WERI-Rb-1 (cell line): ENCODE results near the gene EYA2.
"Not testable (repeated sequence)": the region's sequence is repeated elsewhere in the genome, so short reads cannot be mapped to it uniquely, and the experiment has no call there.

Experiments
- DNase-seq: peaks from one replicate; pipeline ENCODE4 v3.0.0-alpha.2; 2020
- H3K27ac ChIP-seq: fragments of 250-450 bp; sonication (Bioruptor Pico); 2 replicates; pipeline ENCODE4 v1.5.1; 2020; ENCODE audit warnings: mild to moderate bottlenecking, moderate library complexity
- H3K27me3 ChIP-seq: fragments of 250-450 bp; sonication (Bioruptor Pico); 2 replicates; pipeline ENCODE4 v1.5.1; 2021; ENCODE audit warnings: mild to moderate bottlenecking, low read depth, moderate library complexity; ENCODE audit not compliant: insufficient read depth, severe bottlenecking
- H3K36me3 ChIP-seq: fragments of 250-450 bp; sonication (Bioruptor Pico); 2 replicates; pipeline ENCODE4 v1.5.1; 2020; ENCODE audit warnings: mild to moderate bottlenecking, moderate library complexity
- H3K4me3 ChIP-seq: 2 replicates; pipeline ENCODE4 v1.5.1; 2011; ENCODE audit warnings: low read depth, mild to moderate bottlenecking, control low read depth, low read length
- H3K9me3 ChIP-seq: fragments of 250-450 bp; sonication (Bioruptor Pico); 2 replicates; pipeline ENCODE4 v1.5.1; 2021; ENCODE audit warnings: mild to moderate bottlenecking, moderate library complexity; ENCODE audit not compliant: severe bottlenecking
- CTCF ChIP-seq: IDR thresholded peaks from 2 replicates; pipeline ENCODE4 v1.5.1; 2011; ENCODE audit warnings: low read depth, mild to moderate bottlenecking, control low read depth, inconsistent platforms, low read length

The EYA2 gene

GRCh38 chr20:46916258-46916603 lies 21.6 kb downstream of the EYA2 start:
- no peak for TF ChIP-seq CTCF
- Histone ChIP-seq H3K27me3 (no peaks in the 10 kb centered on the region), H3K9me3 (no peaks in the 10 kb centered on the region), H3K27ac (no peak overlapping the region), H3K4me3 (no peak overlapping the region), H3K36me3 (peaks cover 42% of the 10 kb centered on the region)
- no peak for DNase-seq

DNA sequence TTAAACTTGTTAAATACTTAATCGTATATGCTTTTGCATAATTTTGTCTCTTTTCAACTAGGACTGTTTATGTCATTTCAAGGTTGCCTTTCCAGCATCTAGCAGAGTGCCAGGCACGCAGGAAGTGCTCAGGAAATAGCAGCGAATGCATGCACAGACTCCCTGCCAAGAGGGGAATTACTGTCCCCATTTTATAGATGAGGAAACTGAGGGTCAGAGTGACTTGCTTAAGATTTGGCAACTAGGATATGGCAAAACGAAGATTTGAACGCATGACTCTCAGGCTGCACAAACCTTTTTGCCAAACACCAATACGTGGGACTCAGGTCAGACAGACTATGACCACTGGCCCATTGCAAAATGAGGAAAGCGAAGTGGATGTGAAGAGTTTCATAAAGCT lies 22.5 kb downstream of the EYA2 start:
- no peak overlapping the region for H3K27ac ChIP-seq
- no peaks in the 10 kb centered on the region for H3K9me3 ChIP-seq
- H3K27me3 ChIP-seq = no peaks in the 10 kb centered on the region
- DNase-seq = no peak
- H3K36me3 ChIP-seq = peaks cover 39% of the 10 kb centered on the region
- no peak for TF ChIP-seq CTCF
- no peak overlapping the region for H3K4me3 ChIP-seq

GRCh38 chr20:46920114-46920513 lies 25.5 kb downstream of the EYA2 start:
- H3K9me3 ChIP-seq = no peaks in the 10 kb centered on the region
- peaks cover 24% of the 10 kb centered on the region for H3K36me3 ChIP-seq
- TF ChIP-seq CTCF = no peak
- H3K27me3 ChIP-seq = no peaks in the 10 kb centered on the region
- DNase-seq = no peak
- H3K4me3 ChIP-seq = no peak overlapping the region
- H3K27ac ChIP-seq = no peak overlapping the region

GRCh38 chr20:46922841-46923240 lies 28.2 kb downstream of the EYA2 start:
- H3K36me3 ChIP-seq = peaks cover 22% of the 10 kb centered on the region
- not testable (repeated sequence) for DNase-seq, H3K4me3 ChIP-seq, H3K9me3 ChIP-seq, H3K27ac ChIP-seq, H3K27me3 ChIP-seq

DNA sequence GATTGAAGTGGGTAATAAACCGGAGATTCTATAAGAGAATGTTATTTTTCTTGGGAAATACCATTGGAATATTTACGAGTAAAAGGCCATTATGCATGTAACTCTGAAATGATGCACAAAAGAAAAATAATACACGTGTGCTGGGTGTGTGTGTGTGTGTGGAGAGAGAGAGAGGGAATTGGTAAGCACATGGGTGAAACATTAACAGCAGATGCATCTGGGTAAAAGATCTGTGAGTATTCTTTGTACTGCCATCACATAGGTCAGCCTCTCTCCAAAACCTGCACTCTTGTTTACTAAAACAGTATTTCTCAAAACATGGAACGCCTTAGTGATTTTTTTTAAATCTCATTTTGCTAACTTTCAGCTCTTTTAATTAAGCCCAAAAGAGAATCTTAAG lies 28.9 kb downstream of the EYA2 start:
- H3K9me3 ChIP-seq = no peaks in the 10 kb centered on the region
- no peak for TF ChIP-seq CTCF
- no peak overlapping the region for H3K27ac ChIP-seq
- no peak overlapping the region for H3K4me3 ChIP-seq
- no peak for DNase-seq
- no peaks in the 10 kb centered on the region for H3K27me3 ChIP-seq
- peaks cover 22% of the 10 kb centered on the region for H3K36me3 ChIP-seq

DNA sequence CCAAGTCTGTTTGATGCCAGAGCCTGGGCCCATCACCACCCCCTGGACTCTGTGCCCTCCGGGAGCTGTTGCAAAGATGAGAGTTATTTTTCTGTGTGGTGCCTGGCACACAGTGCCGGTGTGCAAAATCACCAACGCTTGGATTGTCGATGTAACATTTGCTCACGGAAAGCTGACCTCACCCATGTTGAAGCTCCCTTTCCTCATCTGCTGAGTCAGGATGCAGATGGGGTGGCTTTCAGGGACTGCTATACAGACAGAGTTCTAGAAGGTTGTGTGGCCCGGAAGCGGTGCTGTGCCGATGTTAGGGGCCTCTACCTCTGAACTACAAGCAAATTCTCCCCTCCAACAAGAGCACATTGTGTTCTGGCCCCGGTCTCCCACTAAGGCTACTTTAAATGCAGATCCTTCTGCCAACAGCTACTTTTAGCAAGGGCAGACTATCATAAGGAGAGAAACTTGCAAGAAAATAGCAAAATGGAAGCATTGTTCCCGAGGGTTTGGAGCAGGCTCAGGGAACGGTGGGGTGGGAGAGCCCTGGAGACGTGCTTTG lies 34.0 kb downstream of the EYA2 start:
- DNase-seq = no peak
- no peak overlapping the region for H3K27ac ChIP-seq
- H3K27me3 ChIP-seq = no peaks in the 10 kb centered on the region

More for the DNA sequence above, 34.0 kb downstream of the EYA2 start:
- no peak for TF ChIP-seq CTCF
- no peaks in the 10 kb centered on the region for H3K9me3 ChIP-seq
- peaks cover 22% of the 10 kb centered on the region for H3K36me3 ChIP-seq
- H3K4me3 ChIP-seq = no peak overlapping the region
